DND-41 (cell line): ENCODE results near the gene TRAPPC6A.

ENCODE experiments used
- CTCF ChIP-seq: IDR thresholded peaks from 2 replicates; pipeline ENCODE4 v1.5.1; 2012; ENCODE audit warnings: borderline replicate concordance, low read length, moderate library complexity, mild to moderate bottlenecking; ENCODE audit not compliant: poor library complexity, severe bottlenecking; ENCODE audit errors: extremely low read depth
- EZH2 ChIP-seq: IDR thresholded peaks from 3 replicates; pipeline ENCODE4 v1.6.1; 2012; ENCODE audit warnings: borderline replicate concordance, low read depth, mild to moderate bottlenecking, moderate library complexity, low read length, inconsistent platforms; ENCODE audit not compliant: severe bottlenecking

DNA sequence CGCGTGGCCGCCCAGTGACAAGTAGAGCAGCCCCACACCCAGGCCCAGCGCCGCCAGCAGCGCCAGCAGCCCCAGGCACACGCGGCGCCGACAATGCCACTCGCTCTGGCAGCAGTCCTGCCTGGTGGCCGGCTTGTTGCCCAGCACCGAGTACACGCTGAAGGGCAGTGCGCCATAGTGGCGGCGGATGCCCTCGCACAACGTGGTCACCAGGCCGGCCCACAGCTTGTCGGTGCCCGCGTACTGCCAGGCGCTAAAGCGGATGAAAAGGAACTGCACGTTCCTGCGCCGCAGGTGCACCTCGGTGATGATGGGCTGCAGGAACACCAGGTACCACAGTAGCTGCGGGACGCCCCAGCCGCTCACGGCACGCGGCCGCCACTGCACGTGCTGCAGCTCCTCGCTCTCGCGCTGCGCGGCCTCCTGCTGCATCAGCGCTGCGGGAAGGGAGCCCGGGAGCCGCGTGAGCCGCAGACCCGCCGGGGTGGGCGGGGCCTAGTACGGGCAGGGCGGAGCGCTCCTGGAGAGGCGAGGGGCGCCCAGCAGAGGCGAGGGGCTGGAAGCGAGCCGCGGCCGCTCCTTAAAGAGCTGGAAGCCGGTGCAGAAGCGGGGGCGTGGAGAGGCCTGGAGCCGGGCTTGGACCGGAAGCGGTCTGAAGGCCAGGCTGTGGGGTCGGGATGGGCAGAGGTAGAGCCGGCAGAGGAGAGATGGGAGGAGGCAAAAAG lies 24.5 kb downstream of the TRAPPC6A start:
- TF ChIP-seq CTCF (no peak), EZH2 (no peak)
